MCF 10A (cell line): ENCODE results near the gene OTUD5. TPM values are rescaled to one million over a fixed set of nuclear protein-coding genes. Genes with fewer than 3 reads are reported as not detected.

Experiments
- BruUV-seq: library from RNA; stranded (reverse); fragments of 400-500 nt; replicated peaks from 2 replicates; lab custom pipeline; 2021; lab: Mats Ljungman, UMichigan
- CTCF ChIA-PET: fragments of 300-600 bp; sonication (Branson Sonifier 250); formaldehyde crosslinking; extraction: SDS; loops from one replicate; lab custom pipeline; 2021; ENCODE audit warnings: antibody characterized with exemption, inconsistent platforms; lab: Yijun Ruan, JAX
- POLR2A ChIA-PET: fragments of 300-600, 350-650 bp; sonication (Branson Sonifier 250); formaldehyde crosslinking; extraction: SDS; loops from one replicate; lab custom pipeline; 2020; ENCODE audit warnings: antibody characterized with exemption, inconsistent platforms; lab: Yijun Ruan, JAX
- DNase-seq: peaks from one replicate; pipeline ENCODE4 v3.0.0-alpha.2; 2018; ENCODE audit not compliant: unreplicated experiment
- H3K27ac Mint-ChIP-seq: one replicate; pipeline ENCODE4 v1.8.0; 2022; ENCODE audit warnings: mild to moderate bottlenecking, low read depth, mixed read lengths; ENCODE audit not compliant: unreplicated experiment
- H3K27me3 Mint-ChIP-seq: one replicate; pipeline ENCODE4 v1.8.0; 2022; ENCODE audit warnings: mixed read lengths; ENCODE audit not compliant: insufficient read depth, unreplicated experiment
- H3K36me3 Mint-ChIP-seq: one replicate; pipeline ENCODE4 v1.8.0; 2022; ENCODE audit warnings: mild to moderate bottlenecking, moderate library complexity, mixed read lengths; ENCODE audit not compliant: insufficient read depth, unreplicated experiment
- H3K4me1 Mint-ChIP-seq: one replicate; pipeline ENCODE4 v1.8.0; 2022; ENCODE audit warnings: mixed read lengths; ENCODE audit not compliant: insufficient read depth, unreplicated experiment
- H3K4me3 Mint-ChIP-seq: one replicate; pipeline ENCODE4 v1.8.0; 2022; ENCODE audit warnings: mild to moderate bottlenecking, moderate library complexity, mixed read lengths; ENCODE audit not compliant: unreplicated experiment
- H3K9me3 Mint-ChIP-seq: one replicate; pipeline ENCODE4 v1.8.0; 2022; ENCODE audit warnings: mixed read lengths; ENCODE audit not compliant: unreplicated experiment
- intact Hi-C: fragments of 100-400 bp; cut with micrococcal nuclease; formaldehyde crosslinking; loops from 2 replicates; pipeline ENCODE4 v1.14.1; 2022
- total RNA-seq: library from RNA; stranded (reverse); gene quantifications from 2 replicates; pipeline ENCODE4 v1.2.3, GENCODE V29; 2022
- TF ChIP-seq, protein P1 (sequence below): fragments of 200-600 bp; IDR thresholded peaks from one replicate; pipeline ENCODE4 v1.8.0; 2022; ENCODE audit warnings: antibody characterized with exemption, mild to moderate bottlenecking; ENCODE audit not compliant: unreplicated experiment

The OTUD5 gene
- total RNA-seq, 1 experiment from 2014 or later = 38.7 TPM

DNA sequence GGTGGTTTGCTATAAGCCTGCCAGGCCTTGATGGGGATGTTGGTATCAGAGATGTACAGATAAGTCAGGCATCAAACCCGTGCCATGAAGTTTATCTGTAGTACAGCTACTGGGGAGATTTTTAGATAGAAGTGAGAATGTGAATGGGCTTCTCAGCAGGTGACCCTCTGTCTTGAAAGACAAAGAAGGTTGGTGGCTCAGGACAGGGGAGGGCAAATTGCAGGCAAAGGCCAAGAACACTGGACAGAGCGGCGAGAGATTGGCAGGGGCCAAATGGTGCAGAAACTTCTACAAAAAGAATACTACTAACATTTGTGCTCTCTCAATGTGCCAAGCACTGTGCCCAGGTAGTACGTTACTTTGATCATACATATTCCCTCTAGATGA, 36.7 kb downstream of the OTUD5 start:
- no peak overlapping the region for H3K4me3 Mint-ChIP-seq
- ChIA-PET POLR2A (interaction anchor here (1.7 to 1.9 kb wide), 3 partner anchors 9 to 23 kb away, joined by 4 to 7 read pairs (median 6); partner anchors contain the start of genes PQBP1, SLC35A2 and TIMM17B), CTCF (interaction anchor here (0.6 kb wide), 1 partner anchor 145 kb away, joined by 3 read pairs; no protein-coding TSS in a partner anchor)
- H3K27ac Mint-ChIP-seq = no peak overlapping the region
- BruUV-seq = no TSS peak
- H3K9me3 Mint-ChIP-seq = no peaks in the 10 kb centered on the region
- H3K36me3 Mint-ChIP-seq = peaks cover 30% of the 10 kb centered on the region
- peaks cover 15% of the 10 kb centered on the region for H3K4me1 Mint-ChIP-seq
- H3K27me3 Mint-ChIP-seq = no peaks in the 10 kb centered on the region
- no peak for DNase-seq
- TF ChIP-seq, protein P1, sequence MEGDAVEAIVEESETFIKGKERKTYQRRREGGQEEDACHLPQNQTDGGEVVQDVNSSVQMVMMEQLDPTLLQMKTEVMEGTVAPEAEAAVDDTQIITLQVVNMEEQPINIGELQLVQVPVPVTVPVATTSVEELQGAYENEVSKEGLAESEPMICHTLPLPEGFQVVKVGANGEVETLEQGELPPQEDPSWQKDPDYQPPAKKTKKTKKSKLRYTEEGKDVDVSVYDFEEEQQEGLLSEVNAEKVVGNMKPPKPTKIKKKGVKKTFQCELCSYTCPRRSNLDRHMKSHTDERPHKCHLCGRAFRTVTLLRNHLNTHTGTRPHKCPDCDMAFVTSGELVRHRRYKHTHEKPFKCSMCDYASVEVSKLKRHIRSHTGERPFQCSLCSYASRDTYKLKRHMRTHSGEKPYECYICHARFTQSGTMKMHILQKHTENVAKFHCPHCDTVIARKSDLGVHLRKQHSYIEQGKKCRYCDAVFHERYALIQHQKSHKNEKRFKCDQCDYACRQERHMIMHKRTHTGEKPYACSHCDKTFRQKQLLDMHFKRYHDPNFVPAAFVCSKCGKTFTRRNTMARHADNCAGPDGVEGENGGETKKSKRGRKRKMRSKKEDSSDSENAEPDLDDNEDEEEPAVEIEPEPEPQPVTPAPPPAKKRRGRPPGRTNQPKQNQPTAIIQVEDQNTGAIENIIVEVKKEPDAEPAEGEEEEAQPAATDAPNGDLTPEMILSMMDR = no peak
- intact Hi-C loops = no loop called here

DNA sequence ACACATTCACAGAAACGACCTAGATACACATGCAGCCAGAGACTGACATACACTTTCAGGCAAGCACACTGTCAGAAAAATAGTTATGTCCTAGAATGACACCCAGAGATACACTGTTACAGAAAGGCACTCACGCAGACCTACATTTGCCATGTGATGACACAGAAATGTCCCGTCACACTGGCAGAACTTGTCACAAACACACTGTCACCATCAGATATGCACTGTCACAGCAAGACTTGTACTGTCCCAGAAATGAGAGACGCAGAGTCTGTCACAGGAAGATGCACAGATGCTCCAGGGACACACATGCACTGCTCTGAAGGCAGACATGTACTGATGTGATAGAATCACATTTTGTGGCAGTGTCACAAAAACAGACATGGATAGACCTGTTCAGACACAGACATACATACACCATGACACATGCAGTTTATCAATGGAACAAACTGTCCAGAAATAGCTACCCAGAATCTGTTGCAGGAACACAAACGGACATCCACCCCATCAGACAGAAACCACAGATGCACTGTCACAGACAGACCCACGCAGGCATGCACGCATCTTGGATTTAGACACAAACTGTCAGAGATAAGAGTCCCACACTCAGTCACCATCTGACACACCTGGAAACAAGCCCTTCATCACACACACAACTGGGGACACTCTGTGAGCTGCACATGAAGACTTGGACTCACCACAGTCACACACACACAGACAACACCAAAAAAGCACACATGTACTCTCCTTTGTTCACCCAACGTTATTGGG, 37.3 kb downstream of the OTUD5 start:
- Mint-ChIP-seq H3K4me3 (peak overlapping the region; percentile 94), H3K27me3 (no peaks in the 10 kb centered on the region), H3K4me1 (peaks cover 15% of the 10 kb centered on the region), H3K27ac (peak overlapping the region; percentile 64), H3K36me3 (peaks cover 24% of the 10 kb centered on the region), H3K9me3 (no peaks in the 10 kb centered on the region)
- intact Hi-C loops = loop anchor here (2.0 to 5.0 kb wide), 3 partner anchors 39 to 122 kb away; partner anchors contain the start of genes HDAC6 and TFE3
- ChIA-PET CTCF (interaction anchor here (0.6 to 0.9 kb wide), 2 partner anchors 28 to 146 kb away, joined by 3 to 5 read pairs; no protein-coding TSS in a partner anchor), POLR2A (interaction anchor here (1.0 to 1.9 kb wide), 6 partner anchors 18 to 183 kb away, joined by 3 to 7 read pairs (median 4); partner anchors contain the start of genes HDAC6, PQBP1 and TIMM17B)
- TF ChIP-seq, protein P1 = no peak
- DNase-seq = no peak
- no TSS peak for BruUV-seq

DNA sequence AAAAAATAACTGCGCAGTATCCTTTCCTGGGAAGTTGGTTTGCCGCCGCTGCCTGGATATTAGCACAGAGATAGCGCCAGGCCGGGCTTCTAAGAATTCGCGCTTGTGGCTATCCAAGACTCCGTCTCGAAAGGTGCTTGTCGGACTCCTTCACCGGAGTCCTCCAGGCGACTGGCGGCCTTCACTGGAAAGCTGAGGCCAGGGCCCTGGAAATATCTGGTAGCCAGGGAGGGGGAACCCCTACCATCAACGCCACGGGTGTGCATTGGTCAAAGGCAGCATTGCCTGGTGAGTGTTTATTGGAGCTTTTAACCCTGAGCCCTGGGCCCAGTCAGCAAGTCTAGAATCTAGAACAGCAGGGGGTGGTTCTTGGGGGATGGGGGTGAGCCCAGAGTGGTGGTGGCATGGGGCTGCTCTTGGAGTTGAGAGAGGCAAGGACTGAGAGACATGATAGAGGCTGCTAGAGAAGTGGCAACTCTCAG, 38.0 kb downstream of the OTUD5 start:
- intact Hi-C loops = loop anchor here (2.0 to 5.0 kb wide), 3 partner anchors 39 to 123 kb away; partner anchors contain the start of genes HDAC6 and TFE3
- H3K27ac Mint-ChIP-seq = peak overlapping the region; percentile 64

More for the DNA sequence above, 38.0 kb downstream of the OTUD5 start:
- TF ChIP-seq, protein P1 = no peak
- Mint-ChIP-seq H3K9me3 (no peaks in the 10 kb centered on the region), H3K36me3 (peaks cover 21% of the 10 kb centered on the region), H3K27me3 (no peaks in the 10 kb centered on the region), H3K4me3 (peak overlapping the region; percentile 94), H3K4me1 (peaks cover 15% of the 10 kb centered on the region)
- no TSS peak for BruUV-seq
- DNase-seq = no peak
- POLR2A ChIA-PET = interaction anchor here (0.5 to 1.9 kb wide), 9 partner anchors 19 to 960 kb away, joined by 3 to 7 read pairs (median 4); partner anchors contain the start of genes HDAC6, PQBP1, TIMM17B and USP27X
- CTCF ChIA-PET = interaction anchor here (0.6 to 0.9 kb wide), 2 partner anchors 28 to 124 kb away, joined by 4 to 5 read pairs; partner anchors contain the start of gene TFE3
